ENCODE data around the gene BICD1. TPM values are rescaled to one million over a fixed set of nuclear protein-coding genes. Genes with fewer than 3 reads are reported as not detected.

BICD1 gene
- total RNA-seq, 1 experiment from 2014 or later = 41.3 TPM

DNA sequence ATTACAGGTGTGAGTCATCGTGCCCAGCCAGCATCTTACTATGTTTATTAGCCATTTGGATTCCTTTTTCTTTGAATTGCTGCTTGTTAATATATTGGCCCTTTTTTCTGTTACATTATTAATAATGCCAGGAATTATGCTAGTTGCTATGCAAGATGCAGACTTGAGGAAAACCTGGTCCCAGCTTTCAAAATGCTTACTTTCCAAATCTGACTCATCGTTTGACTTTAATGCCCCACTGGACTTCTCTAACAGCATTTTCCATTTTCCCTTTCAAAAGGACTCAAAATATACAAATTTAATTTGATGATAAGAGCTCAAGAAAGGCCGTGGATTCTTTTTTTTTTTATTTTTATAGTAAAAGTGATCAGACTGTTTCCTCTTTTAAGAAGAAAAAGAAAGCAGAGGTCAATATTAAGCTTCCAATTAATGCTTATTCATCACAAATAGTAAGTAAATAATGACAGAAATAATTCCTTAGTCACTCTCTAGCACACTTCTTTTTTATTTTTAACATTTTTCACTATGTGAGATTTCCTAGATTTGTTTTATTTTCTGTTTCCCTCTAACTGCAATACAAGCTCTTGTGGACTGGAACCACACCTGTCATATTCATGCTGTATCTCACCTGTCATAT is 146.6 kb downstream of the BICD1 start:
- POLR2A ChIA-PET (ENCODE audit: unreplicated experiment) = no interaction called here
- no peak for TF ChIP-seq EZH2 (IDR thresholded peaks at IDR 0.05; ENCODE audit: low read depth)
- TF ChIP-seq, protein P1, sequence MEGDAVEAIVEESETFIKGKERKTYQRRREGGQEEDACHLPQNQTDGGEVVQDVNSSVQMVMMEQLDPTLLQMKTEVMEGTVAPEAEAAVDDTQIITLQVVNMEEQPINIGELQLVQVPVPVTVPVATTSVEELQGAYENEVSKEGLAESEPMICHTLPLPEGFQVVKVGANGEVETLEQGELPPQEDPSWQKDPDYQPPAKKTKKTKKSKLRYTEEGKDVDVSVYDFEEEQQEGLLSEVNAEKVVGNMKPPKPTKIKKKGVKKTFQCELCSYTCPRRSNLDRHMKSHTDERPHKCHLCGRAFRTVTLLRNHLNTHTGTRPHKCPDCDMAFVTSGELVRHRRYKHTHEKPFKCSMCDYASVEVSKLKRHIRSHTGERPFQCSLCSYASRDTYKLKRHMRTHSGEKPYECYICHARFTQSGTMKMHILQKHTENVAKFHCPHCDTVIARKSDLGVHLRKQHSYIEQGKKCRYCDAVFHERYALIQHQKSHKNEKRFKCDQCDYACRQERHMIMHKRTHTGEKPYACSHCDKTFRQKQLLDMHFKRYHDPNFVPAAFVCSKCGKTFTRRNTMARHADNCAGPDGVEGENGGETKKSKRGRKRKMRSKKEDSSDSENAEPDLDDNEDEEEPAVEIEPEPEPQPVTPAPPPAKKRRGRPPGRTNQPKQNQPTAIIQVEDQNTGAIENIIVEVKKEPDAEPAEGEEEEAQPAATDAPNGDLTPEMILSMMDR (conservative IDR thresholded peaks at IDR 0.05) = no peak
- Histone ChIP-seq H2AFZ (no peak overlapping the region), H3K4me3 (no peak overlapping the region), H3K27ac (no peak overlapping the region), H3K9me2 (ENCODE audit: insufficient read depth) (no peaks in the 10 kb centered on the region), H3F3A (ENCODE audit: insufficient read depth, low read depth) (no peaks in the 10 kb centered on the region), H4K20me1 (ENCODE audit: insufficient read depth) (no peaks in the 10 kb centered on the region), H3K27me3 (ENCODE audit: insufficient read depth, low read depth) (no peaks in the 10 kb centered on the region), H3K9me3 (ENCODE audit: insufficient read depth, low read depth) (no peaks in the 10 kb centered on the region), H3K36me3 (ENCODE audit: low read depth) (no peaks in the 10 kb centered on the region), H3K4me2 (no peak overlapping the region), H3K4me1 (replicated peaks; ENCODE audit: insufficient read depth) (no peaks in the 10 kb centered on the region), H3K79me2 (ENCODE audit: low read depth) (peaks cover 3% of the 10 kb centered on the region)
- intact Hi-C loops (cut with micrococcal nuclease; ENCODE audit: unreplicated experiment) = no loop called here
- BruUV-seq (replicated peaks) = no TSS peak
- CTCF ChIA-PET = interaction anchor here (1.1 kb wide), 1 partner anchor 8 kb away, joined by 5 read pairs; no protein-coding TSS in a partner anchor
- no peak for DNase-seq

DNA sequence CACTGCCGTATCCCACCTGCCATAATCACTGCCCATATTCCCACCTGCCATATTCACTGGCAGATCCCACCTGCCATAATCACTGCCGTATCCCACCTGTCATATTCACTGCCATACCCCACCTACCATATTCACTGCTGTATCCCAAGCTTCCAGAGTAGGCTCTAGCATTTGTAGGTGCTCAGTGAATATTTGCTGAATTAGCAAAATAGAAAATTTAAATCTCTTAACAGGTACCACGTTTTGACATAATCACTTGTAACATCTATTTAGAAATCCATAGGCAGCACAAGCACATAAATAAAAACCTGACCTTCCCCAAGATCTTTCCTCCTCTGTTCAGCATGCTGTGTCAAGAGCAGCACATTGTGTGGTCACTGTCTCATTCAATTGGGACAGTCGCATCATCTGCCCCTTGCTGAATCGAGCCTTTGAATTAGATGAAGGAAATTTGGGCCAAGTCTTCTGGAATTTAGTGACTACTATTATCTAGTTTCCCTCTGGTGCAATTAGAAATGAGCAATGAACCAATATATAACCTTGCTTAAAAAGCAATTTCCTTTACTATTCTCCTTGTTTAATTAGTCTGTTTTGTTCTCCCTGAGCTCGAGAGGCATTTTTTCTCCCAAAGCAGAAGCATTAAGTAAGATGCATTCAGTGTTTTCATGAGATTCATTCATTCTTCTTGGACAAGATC is 147.8 kb downstream of the BICD1 start:
- H3K4me3 ChIP-seq = no peak overlapping the region
- ChIA-PET POLR2A (ENCODE audit: unreplicated experiment) (no interaction called here), CTCF (no interaction called here)
- intact Hi-C loops (cut with micrococcal nuclease; ENCODE audit: unreplicated experiment) = no loop called here
- H3K79me2 ChIP-seq (ENCODE audit: low read depth) = peaks cover 3% of the 10 kb centered on the region
- H3K27me3 ChIP-seq (ENCODE audit: insufficient read depth, low read depth) = no peaks in the 10 kb centered on the region
- no peaks in the 10 kb centered on the region for H3K9me3 ChIP-seq (ENCODE audit: insufficient read depth, low read depth)
- no peaks in the 10 kb centered on the region for H4K20me1 ChIP-seq (ENCODE audit: insufficient read depth)
- DNase-seq = no peak
- H2AFZ ChIP-seq = no peak overlapping the region
- no peak overlapping the region for H3K27ac ChIP-seq
- no peaks in the 10 kb centered on the region for H3K36me3 ChIP-seq (ENCODE audit: low read depth)
- TF ChIP-seq, protein P1 (conservative IDR thresholded peaks at IDR 0.05) = no peak
- TF ChIP-seq EZH2 (IDR thresholded peaks at IDR 0.05; ENCODE audit: low read depth) = no peak
- no peaks in the 10 kb centered on the region for H3F3A ChIP-seq (ENCODE audit: insufficient read depth, low read depth)
- no peak overlapping the region for H3K4me2 ChIP-seq
- no peaks in the 10 kb centered on the region for H3K4me1 ChIP-seq (replicated peaks; ENCODE audit: insufficient read depth)
- H3K9me2 ChIP-seq (ENCODE audit: insufficient read depth) = no peaks in the 10 kb centered on the region
- BruUV-seq (replicated peaks) = no TSS peak

DNA sequence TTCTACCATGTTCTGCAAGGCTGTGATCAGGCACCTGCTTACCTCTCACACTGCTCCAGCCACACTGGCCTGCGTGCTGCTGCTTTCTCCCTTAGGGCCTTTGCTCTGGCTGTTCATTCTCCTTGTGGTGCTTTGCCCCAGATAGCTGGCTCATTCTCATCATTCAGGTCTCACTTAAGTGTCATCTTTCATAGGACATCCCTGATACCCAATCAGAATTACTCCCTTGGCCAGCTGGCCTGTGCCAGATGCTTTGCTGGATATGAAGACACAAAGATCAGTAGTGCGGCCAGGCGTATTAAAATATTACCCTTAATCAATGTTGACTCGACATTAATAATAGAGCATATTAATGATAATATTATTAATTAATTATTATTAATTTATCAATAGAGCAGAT is 148.9 kb downstream of the BICD1 start:
- Histone ChIP-seq H3F3A (ENCODE audit: insufficient read depth, low read depth) (no peaks in the 10 kb centered on the region), H3K36me3 (ENCODE audit: low read depth) (no peaks in the 10 kb centered on the region), H3K79me2 (ENCODE audit: low read depth) (peaks cover 3% of the 10 kb centered on the region; the same call in 1 of the 2 replicates), H2AFZ (no peak overlapping the region), H3K9me3 (ENCODE audit: insufficient read depth, low read depth) (no peaks in the 10 kb centered on the region), H3K4me3 (no peak overlapping the region), H4K20me1 (ENCODE audit: insufficient read depth) (no peaks in the 10 kb centered on the region), H3K4me1 (replicated peaks; ENCODE audit: insufficient read depth) (no peaks in the 10 kb centered on the region), H3K4me2 (no peak overlapping the region), H3K9me2 (ENCODE audit: insufficient read depth) (no peaks in the 10 kb centered on the region), H3K27ac (no peak overlapping the region), H3K27me3 (ENCODE audit: insufficient read depth, low read depth) (no peaks in the 10 kb centered on the region)
- CTCF ChIA-PET = no interaction called here
- POLR2A ChIA-PET (ENCODE audit: unreplicated experiment) = no interaction called here
- no peak for TF ChIP-seq EZH2 (IDR thresholded peaks at IDR 0.05; ENCODE audit: low read depth)
- TF ChIP-seq, protein P1 (conservative IDR thresholded peaks at IDR 0.05) = no peak
- no TSS peak for BruUV-seq (replicated peaks)
- intact Hi-C loops (cut with micrococcal nuclease; ENCODE audit: unreplicated experiment) = no loop called here
- no peak for DNase-seq

Data from PC-9 (cell line).